NCI-H1105 (cell line): ENCODE results near the gene MDP1.
"Not testable (repeated sequence)": the region's sequence is repeated elsewhere in the genome, so short reads cannot be mapped to it uniquely, and the experiment has no call there.

Experiments
- DNase-seq: peaks from one replicate; lab custom pipeline; 2025; lab: John Stamatoyannopoulos, UW

Gene MDP1

GRCh38 chr14:24250354-24250753 lies 34.5 kb upstream of the MDP1 start:
- DNase-seq, result no peak

GRCh38 chr14:24249230-24250021 lies 33.6 kb upstream of the MDP1 start:
- no peak for DNase-seq

GRCh38 chr14:24247422-24247821 lies 31.6 kb upstream of the MDP1 start:
- no peak for DNase-seq

GRCh38 chr14:24246765-24247212 lies 30.9 kb upstream of the MDP1 start:
- no peak for DNase-seq

- not testable (repeated sequence) for DNase-seq
These were observed 29.5 kb upstream of the MDP1 start for GRCh38 chr14:24245350-24245749.

GRCh38 chr14:24243336-24243836 lies 27.5 kb upstream of the MDP1 start:
- no peak for DNase-seq

GRCh38 chr14:24241829-24242443 lies 26.1 kb upstream of the MDP1 start:
- peak; percentile 92 for DNase-seq

GRCh38 chr14:24240110-24240918 lies 24.4 kb upstream of the MDP1 start:
- no peak for DNase-seq

- no peak for DNase-seq
These were observed 22.7 kb upstream of the MDP1 start for GRCh38 chr14:24238527-24239037.

- no peak for DNase-seq
These were observed 22.3 kb upstream of the MDP1 start for GRCh38 chr14:24238123-24238522.

GRCh38 chr14:24237463-24237955 lies 21.6 kb upstream of the MDP1 start:
- no peak for DNase-seq

GRCh38 chr14:24236689-24237462 lies 21.0 kb upstream of the MDP1 start:
- DNase-seq, result no peak

GRCh38 chr14:24235804-24236688 lies 20.2 kb upstream of the MDP1 start:
- DNase-seq, result no peak

- DNase-seq, result no peak
These were observed 18.5 kb upstream of the MDP1 start for GRCh38 chr14:24234095-24235005.

- no peak for DNase-seq
These were observed 17.6 kb upstream of the MDP1 start for GRCh38 chr14:24233538-24233866.

GRCh38 chr14:24232645-24233537 lies 17.0 kb upstream of the MDP1 start, which contains the start of gene GMPR2:
TSS of gene GMPR2 (plus strand) at chr14:24232929. CDS start at chr14:24233254, 325 bp downstream.
- DNase-seq, result peak; percentile 77

- DNase-seq, result peak; percentile 88
These were observed 16.3 kb upstream of the MDP1 start, which contains the start of gene NEDD8 for GRCh38 chr14:24232121-24232644. TSS of gene NEDD8 (minus strand) at chr14:24232367. CDS start at chr14:24232267, 100 bp downstream.
